ENCODE results near the gene LRRFIP1.

Gene LRRFIP1

GRCh38 chr2:237642038-237642734, 14.8 kb downstream of the LRRFIP1 start:
- DNase-seq, result no peak

GRCh38 chr2:237643066-237643465, 15.7 kb downstream of the LRRFIP1 start:
- no peak for DNase-seq

- DNase-seq, result no peak
Measured at GRCh38 chr2:237643582-237644380, 16.4 kb downstream of the LRRFIP1 start.

- DNase-seq, result no peak
Measured at GRCh38 chr2:237644381-237644703, 17.0 kb downstream of the LRRFIP1 start.

- DNase-seq, result no peak
Measured at GRCh38 chr2:237645261-237645660, 17.9 kb downstream of the LRRFIP1 start.

- no peak for DNase-seq
Measured at GRCh38 chr2:237647176-237648015, 20.0 kb downstream of the LRRFIP1 start.

- no peak for DNase-seq
Measured at GRCh38 chr2:237648016-237648381, 20.6 kb downstream of the LRRFIP1 start.

GRCh38 chr2:237649541-237650454, 22.4 kb downstream of the LRRFIP1 start:
- DNase-seq, result no peak

- DNase-seq, result no peak
Measured at GRCh38 chr2:237650455-237650850, 23.1 kb downstream of the LRRFIP1 start.

GRCh38 chr2:237651761-237652160, 24.4 kb downstream of the LRRFIP1 start:
- DNase-seq, result no peak

- DNase-seq, result no peak
Measured at GRCh38 chr2:237652181-237652580, 24.8 kb downstream of the LRRFIP1 start.

GRCh38 chr2:237652854-237653253, 25.5 kb downstream of the LRRFIP1 start:
- no peak for DNase-seq

- no peak for DNase-seq
Measured at GRCh38 chr2:237653776-237654558, 26.6 kb downstream of the LRRFIP1 start.

GRCh38 chr2:237657063-237657462, 29.7 kb downstream of the LRRFIP1 start:
- no peak for DNase-seq

GRCh38 chr2:237660381-237660900, 33.1 kb downstream of the LRRFIP1 start:
- no peak for DNase-seq

GRCh38 chr2:237661270-237661669, 33.9 kb downstream of the LRRFIP1 start:
- peak; percentile 50 for DNase-seq

- DNase-seq, result no peak
Measured at GRCh38 chr2:237661799-237662328, 34.5 kb downstream of the LRRFIP1 start.

GRCh38 chr2:237662671-237663093, 35.3 kb downstream of the LRRFIP1 start:
- peak; percentile 94 for DNase-seq

GRCh38 chr2:237663517-237664110, 36.2 kb downstream of the LRRFIP1 start:
- no peak for DNase-seq

GRCh38 chr2:237664151-237664550, 36.8 kb downstream of the LRRFIP1 start:
- DNase-seq, result no peak

- no peak for DNase-seq
Measured at GRCh38 chr2:237665713-237666143, 38.3 kb downstream of the LRRFIP1 start.
